ENCODE data around the gene LAG3.

LAG3 gene

GRCh38 chr12:6824901-6825381 lies 52.6 kb downstream of the LAG3 start:
- DNase-seq = no peak

- DNase-seq = peak; percentile 87
Observed at GRCh38 chr12:6825398-6826124, 53.2 kb downstream of the LAG3 start.

GRCh38 chr12:6826125-6826733 lies 53.9 kb downstream of the LAG3 start:
- no peak for DNase-seq

GRCh38 chr12:6826734-6827436 lies 54.6 kb downstream of the LAG3 start:
- DNase-seq = no peak

GRCh38 chr12:6827437-6827911 lies 55.2 kb downstream of the LAG3 start:
- peak; percentile 48 for DNase-seq
